Measurements from ENCODE around the gene KBTBD3.
A peak's percentile ranks its signal among the peaks of the same experiment; 100 is the strongest.

DNA sequence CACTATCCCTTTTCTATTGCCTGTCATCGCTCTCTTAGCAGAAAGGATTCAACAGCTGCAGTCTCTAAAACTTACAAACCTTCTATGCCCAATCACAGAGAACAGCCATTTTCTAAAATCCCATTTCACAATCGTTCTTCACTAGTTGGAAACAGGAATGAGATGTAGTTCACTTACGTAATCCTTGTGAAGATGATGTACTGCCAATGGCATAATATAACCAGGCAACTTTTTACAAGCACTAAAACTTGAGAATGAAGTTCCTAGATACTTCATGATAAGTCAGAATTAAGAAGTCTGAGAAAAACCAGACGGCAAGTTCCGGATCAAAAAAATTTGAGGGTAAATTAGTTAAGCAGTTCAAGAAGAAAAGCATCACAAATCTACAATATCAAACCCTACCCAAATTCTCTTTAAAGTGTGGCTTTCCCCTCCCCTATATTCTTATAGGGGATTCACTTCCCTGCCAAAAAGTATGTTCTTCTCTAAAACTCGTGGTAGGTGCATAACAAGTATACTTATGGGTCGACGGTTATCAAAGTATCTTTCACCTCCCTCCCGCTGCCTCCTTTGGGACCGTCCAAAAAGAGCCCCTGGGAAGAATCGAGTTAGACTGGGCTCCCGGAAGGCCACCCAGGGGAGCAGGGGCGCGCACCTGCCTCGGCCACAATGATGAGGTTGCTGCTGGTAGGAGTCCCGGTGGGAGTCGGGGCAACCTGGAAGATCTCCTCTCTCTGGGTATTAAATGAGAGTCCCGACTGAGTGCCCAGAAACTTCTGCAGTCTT, 55.8 kb downstream of the KBTBD3 start:
- TF ChIP-seq, protein P1, sequence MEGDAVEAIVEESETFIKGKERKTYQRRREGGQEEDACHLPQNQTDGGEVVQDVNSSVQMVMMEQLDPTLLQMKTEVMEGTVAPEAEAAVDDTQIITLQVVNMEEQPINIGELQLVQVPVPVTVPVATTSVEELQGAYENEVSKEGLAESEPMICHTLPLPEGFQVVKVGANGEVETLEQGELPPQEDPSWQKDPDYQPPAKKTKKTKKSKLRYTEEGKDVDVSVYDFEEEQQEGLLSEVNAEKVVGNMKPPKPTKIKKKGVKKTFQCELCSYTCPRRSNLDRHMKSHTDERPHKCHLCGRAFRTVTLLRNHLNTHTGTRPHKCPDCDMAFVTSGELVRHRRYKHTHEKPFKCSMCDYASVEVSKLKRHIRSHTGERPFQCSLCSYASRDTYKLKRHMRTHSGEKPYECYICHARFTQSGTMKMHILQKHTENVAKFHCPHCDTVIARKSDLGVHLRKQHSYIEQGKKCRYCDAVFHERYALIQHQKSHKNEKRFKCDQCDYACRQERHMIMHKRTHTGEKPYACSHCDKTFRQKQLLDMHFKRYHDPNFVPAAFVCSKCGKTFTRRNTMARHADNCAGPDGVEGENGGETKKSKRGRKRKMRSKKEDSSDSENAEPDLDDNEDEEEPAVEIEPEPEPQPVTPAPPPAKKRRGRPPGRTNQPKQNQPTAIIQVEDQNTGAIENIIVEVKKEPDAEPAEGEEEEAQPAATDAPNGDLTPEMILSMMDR (conservative IDR thresholded peaks at IDR 0.05), result no peak
- 0 out of 2 replicates have a peak, but pooled peaks have one; percentile 44 for TF ChIP-seq ZFX (IDR thresholded peaks at IDR 0.05)
